ENCODE data around the gene CADPS2.

CADPS2 gene

GRCh38 chr7:122762071-122762470, 124.2 kb downstream of the CADPS2 start:
- TF ChIP-seq CREB5 (CRISPR knock-in tag; IDR thresholded peaks at IDR 0.05; ENCODE audit: low read depth) (no peak), ARNTL (CRISPR knock-in tag; IDR thresholded peaks at IDR 0.05; ENCODE audit: borderline replicate concordance, low read depth) (no peak), POU6F1 (CRISPR knock-in tag; IDR thresholded peaks at IDR 0.05; ENCODE audit: borderline replicate concordance, low read depth) (no peak)
- no peak for ATAC-seq

- ATAC-seq, result no peak
- TF ChIP-seq ZFP3 (CRISPR knock-in tag; IDR thresholded peaks at IDR 0.05), result no peak
- no peak for TF ChIP-seq SNAI2 (CRISPR knock-in tag; IDR thresholded peaks at IDR 0.05)
- TF ChIP-seq BACH2 (CRISPR knock-in tag; IDR thresholded peaks at IDR 0.05; ENCODE audit: borderline replicate concordance), result no peak
- no peak for TF ChIP-seq ZC3H10 (CRISPR knock-in tag; IDR thresholded peaks at IDR 0.05)
- no peak for TF ChIP-seq TSHZ2 (CRISPR knock-in tag; IDR thresholded peaks at IDR 0.05)
- TF ChIP-seq GLIS3 (CRISPR knock-in tag; IDR thresholded peaks at IDR 0.05), result no peak
- no peak for TF ChIP-seq ZNF70 (CRISPR knock-in tag; IDR thresholded peaks at IDR 0.05)
- no peak for TF ChIP-seq POU6F1 (CRISPR knock-in tag; IDR thresholded peaks at IDR 0.05; ENCODE audit: borderline replicate concordance, low read depth)
- no peak for TF ChIP-seq ARNTL (CRISPR knock-in tag; IDR thresholded peaks at IDR 0.05; ENCODE audit: borderline replicate concordance, low read depth)
Observed at GRCh38 chr7:122758501-122758900, 127.8 kb downstream of the CADPS2 start.

GRCh38 chr7:122756860-122757259, 129.4 kb downstream of the CADPS2 start:
- ATAC-seq, result no peak
- no peak for TF ChIP-seq BACH2 (CRISPR knock-in tag; IDR thresholded peaks at IDR 0.05; ENCODE audit: borderline replicate concordance)
- TF ChIP-seq CSRNP3 (CRISPR knock-in tag; IDR thresholded peaks at IDR 0.05), result no peak
- TF ChIP-seq ESRRG (CRISPR knock-in tag; IDR thresholded peaks at IDR 0.05), result no peak
- TF ChIP-seq OSR1 (CRISPR knock-in tag; IDR thresholded peaks at IDR 0.05), result no peak
- TF ChIP-seq PATZ1 (CRISPR knock-in tag; IDR thresholded peaks at IDR 0.05; ENCODE audit: borderline replicate concordance), result no peak
- no peak for TF ChIP-seq ARNTL (CRISPR knock-in tag; IDR thresholded peaks at IDR 0.05; ENCODE audit: borderline replicate concordance, low read depth)
- TF ChIP-seq ZNF70 (CRISPR knock-in tag; IDR thresholded peaks at IDR 0.05), result no peak
- no peak for TF ChIP-seq ZFP3 (CRISPR knock-in tag; IDR thresholded peaks at IDR 0.05)
- no peak for TF ChIP-seq TSHZ2 (CRISPR knock-in tag; IDR thresholded peaks at IDR 0.05)
- no peak for TF ChIP-seq PPARA (CRISPR knock-in tag; IDR thresholded peaks at IDR 0.05; ENCODE audit: borderline replicate concordance)
- TF ChIP-seq ZC3H10 (CRISPR knock-in tag; IDR thresholded peaks at IDR 0.05), result no peak
- no peak for TF ChIP-seq CSDC2 (CRISPR knock-in tag; IDR thresholded peaks at IDR 0.05)

All from SK-N-SH treated with all-trans-retinoic acid at 6 μM for 48 hours (cell line).